ENCODE results near the gene USP6.
"Not testable (repeated sequence)": the region's sequence is repeated elsewhere in the genome, so short reads cannot be mapped to it uniquely, and the experiment has no call there.

Gene USP6

GRCh38 chr17:5200360-5200759, 84.5 kb downstream of the USP6 start:
- no peak for DNase-seq

GRCh38 chr17:5201011-5201410, 85.2 kb downstream of the USP6 start:
- DNase-seq, result no peak

- DNase-seq, result no peak
Measured at GRCh38 chr17:5203178-5203907, 87.5 kb downstream of the USP6 start.

- DNase-seq, result no peak
Measured at GRCh38 chr17:5203908-5204294, 88.1 kb downstream of the USP6 start.

GRCh38 chr17:5209396-5209795, 93.6 kb downstream of the USP6 start:
- no peak for DNase-seq

GRCh38 chr17:5210091-5210490, 94.3 kb downstream of the USP6 start:
- DNase-seq, result no peak

GRCh38 chr17:5210614-5211252, 94.9 kb downstream of the USP6 start:
- DNase-seq, result no peak

GRCh38 chr17:5211458-5211857, 95.6 kb downstream of the USP6 start:
- DNase-seq, result no peak

GRCh38 chr17:5217562-5217961, 101.7 kb downstream of the USP6 start:
- DNase-seq, result not testable (repeated sequence)

- no peak for DNase-seq
Measured at GRCh38 chr17:5219536-5219935, 103.7 kb downstream of the USP6 start.

- DNase-seq, result no peak
Measured at GRCh38 chr17:5220074-5220473, 104.2 kb downstream of the USP6 start.

GRCh38 chr17:5221912-5222311, 106.1 kb downstream of the USP6 start:
- DNase-seq, result not testable (repeated sequence)

All from SIG-M5 (cell line).